ENCODE results near the gene GGT5. TPM values are rescaled to one million over a fixed set of nuclear protein-coding genes. Genes with fewer than 3 reads are reported as not detected.

The GGT5 gene
- total RNA-seq, 2 experiments from 2014 or later = not detected

DNA sequence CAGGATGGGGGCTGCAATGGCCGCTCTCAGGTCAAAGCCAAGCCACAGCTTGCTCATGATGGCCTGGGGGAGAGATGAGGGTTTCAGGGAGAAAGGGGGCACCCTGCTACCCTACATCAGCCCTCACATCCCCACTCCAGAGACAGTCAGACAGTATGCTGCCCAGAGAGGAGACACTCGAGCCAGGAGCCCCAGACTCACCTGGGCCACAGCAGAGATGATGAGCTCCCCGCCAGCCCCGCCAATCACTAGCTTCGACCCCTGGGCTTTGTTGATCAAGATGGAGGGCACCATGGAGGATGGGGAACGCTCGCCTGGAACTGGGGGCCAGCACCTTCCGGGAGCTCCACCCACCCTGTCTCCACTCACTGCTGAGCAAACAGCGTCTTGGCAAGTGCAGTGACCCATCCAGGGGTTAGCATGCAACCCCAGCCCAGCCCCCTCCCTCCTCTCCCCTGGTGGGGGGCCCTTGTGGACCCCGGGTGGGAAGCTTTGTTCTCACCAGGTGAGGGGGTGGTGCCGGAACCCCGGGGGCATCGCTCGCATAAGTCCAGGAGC is 19.8 kb downstream of the GGT5 start:
- no peaks in the 10 kb centered on the region for H3K27me3 ChIP-seq (ENCODE audit: control insufficient read depth in 1 of 2, insufficient read depth in 2 of 2, low read length in 2 of 2)
- TF ChIP-seq, protein P1, sequence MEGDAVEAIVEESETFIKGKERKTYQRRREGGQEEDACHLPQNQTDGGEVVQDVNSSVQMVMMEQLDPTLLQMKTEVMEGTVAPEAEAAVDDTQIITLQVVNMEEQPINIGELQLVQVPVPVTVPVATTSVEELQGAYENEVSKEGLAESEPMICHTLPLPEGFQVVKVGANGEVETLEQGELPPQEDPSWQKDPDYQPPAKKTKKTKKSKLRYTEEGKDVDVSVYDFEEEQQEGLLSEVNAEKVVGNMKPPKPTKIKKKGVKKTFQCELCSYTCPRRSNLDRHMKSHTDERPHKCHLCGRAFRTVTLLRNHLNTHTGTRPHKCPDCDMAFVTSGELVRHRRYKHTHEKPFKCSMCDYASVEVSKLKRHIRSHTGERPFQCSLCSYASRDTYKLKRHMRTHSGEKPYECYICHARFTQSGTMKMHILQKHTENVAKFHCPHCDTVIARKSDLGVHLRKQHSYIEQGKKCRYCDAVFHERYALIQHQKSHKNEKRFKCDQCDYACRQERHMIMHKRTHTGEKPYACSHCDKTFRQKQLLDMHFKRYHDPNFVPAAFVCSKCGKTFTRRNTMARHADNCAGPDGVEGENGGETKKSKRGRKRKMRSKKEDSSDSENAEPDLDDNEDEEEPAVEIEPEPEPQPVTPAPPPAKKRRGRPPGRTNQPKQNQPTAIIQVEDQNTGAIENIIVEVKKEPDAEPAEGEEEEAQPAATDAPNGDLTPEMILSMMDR (IDR thresholded peaks at IDR 0.05) = no peak
- no peaks in the 10 kb centered on the region for H3K4me1 Mint-ChIP-seq (ENCODE audit: low read depth)
- H3K4me1 ChIP-seq (ENCODE audit: insufficient read depth, low read length) = no peaks in the 10 kb centered on the region
- ATAC-seq (ENCODE audit: poor library complexity) (no peak), DNase-seq (no peak)
- H3K27me3 Mint-ChIP-seq = no peaks in the 10 kb centered on the region
- H3K4me3 ChIP-seq (ENCODE audit: low read length) = no peak overlapping the region
- H3K4me3 Mint-ChIP-seq = no peak overlapping the region
- peaks cover 0 to 24% of the 10 kb centered on the region in 2 experiments for H3K9me3 ChIP-seq (ENCODE audit: control insufficient read depth in 1 of 2, insufficient read depth in 1 of 2, low read length in 2 of 2)
- POLR2A ChIA-PET = no interaction called here
- H3K27ac ChIP-seq (ENCODE audit: low read depth in 1 of 2, low read length in 2 of 2) = no peak overlapping the region
- CTCF ChIA-PET = no interaction called here
- H3K36me3 Mint-ChIP-seq (ENCODE audit: low read depth) = no peaks in the 10 kb centered on the region
- no peaks in the 10 kb centered on the region for H3K36me3 ChIP-seq (ENCODE audit: insufficient read depth, low read length)
- no peak overlapping the region for H3K27ac Mint-ChIP-seq
- intact Hi-C loops (cut with DNase I, micrococcal nuclease) = no loop called here
- H3K9me3 Mint-ChIP-seq = peaks cover 4% of the 10 kb centered on the region

GRCh38 chr22:24224468-24224867 is 20.4 kb downstream of the GGT5 start:
- intact Hi-C loops (cut with DNase I, micrococcal nuclease) = no loop called here
- Mint-ChIP-seq H3K27ac (no peak overlapping the region), H3K4me3 (no peak overlapping the region), H3K4me1 (ENCODE audit: low read depth) (no peaks in the 10 kb centered on the region), H3K36me3 (ENCODE audit: low read depth) (no peaks in the 10 kb centered on the region), H3K9me3 (peaks cover 4% of the 10 kb centered on the region), H3K27me3 (no peaks in the 10 kb centered on the region)
- Histone ChIP-seq H3K9me3 (ENCODE audit: control insufficient read depth in 1 of 2, insufficient read depth in 1 of 2, low read length in 2 of 2) (peaks cover 0 to 24% of the 10 kb centered on the region in 2 experiments), H3K4me3 (ENCODE audit: low read length) (no peak overlapping the region), H3K27ac (ENCODE audit: low read depth in 1 of 2, low read length in 2 of 2) (no peak overlapping the region), H3K36me3 (ENCODE audit: insufficient read depth, low read length) (no peaks in the 10 kb centered on the region), H3K27me3 (ENCODE audit: control insufficient read depth in 1 of 2, insufficient read depth in 2 of 2, low read length in 2 of 2) (no peaks in the 10 kb centered on the region), H3K4me1 (ENCODE audit: insufficient read depth, low read length) (no peaks in the 10 kb centered on the region)
- ChIA-PET POLR2A (no interaction called here), CTCF (no interaction called here)
- no peak for DNase-seq
- TF ChIP-seq, protein P1 (IDR thresholded peaks at IDR 0.05) = no peak
- ATAC-seq (ENCODE audit: poor library complexity) = no peak

- ChIA-PET POLR2A (no interaction called here), CTCF (no interaction called here)
- ATAC-seq (ENCODE audit: poor library complexity) = no peak
Observed at GRCh38 chr22:24219750-24220149, 25.1 kb downstream of the GGT5 start.

More at GRCh38 chr22:24219750-24220149, 25.1 kb downstream of the GGT5 start:
- H3K4me3 Mint-ChIP-seq = no peak overlapping the region
- H3K4me1 Mint-ChIP-seq (ENCODE audit: low read depth) = no peaks in the 10 kb centered on the region
- Histone ChIP-seq H3K4me1 (ENCODE audit: insufficient read depth, low read length) (no peaks in the 10 kb centered on the region), H3K4me3 (ENCODE audit: low read length) (no peak overlapping the region), H3K27ac (ENCODE audit: low read depth in 1 of 2, low read length in 2 of 2) (no peak overlapping the region), H3K36me3 (ENCODE audit: insufficient read depth, low read length) (no peaks in the 10 kb centered on the region), H3K27me3 (ENCODE audit: control insufficient read depth in 1 of 2, insufficient read depth in 2 of 2, low read length in 2 of 2) (no peaks in the 10 kb centered on the region), H3K9me3 (ENCODE audit: control insufficient read depth in 1 of 2, insufficient read depth in 1 of 2, low read length in 2 of 2) (peaks cover 0 to 11% of the 10 kb centered on the region in 2 experiments)
- TF ChIP-seq, protein P1 (IDR thresholded peaks at IDR 0.05) = no peak
- H3K27ac Mint-ChIP-seq = no peak overlapping the region
- no peaks in the 10 kb centered on the region for H3K27me3 Mint-ChIP-seq
- no peak for DNase-seq
- peaks cover 4% of the 10 kb centered on the region for H3K9me3 Mint-ChIP-seq
- no peaks in the 10 kb centered on the region for H3K36me3 Mint-ChIP-seq (ENCODE audit: low read depth)
- intact Hi-C loops (cut with DNase I, micrococcal nuclease) = no loop called here

All from CD4-positive, alpha-beta T cell (primary cell).